OCI-LY3 (cell line): Measurements from ENCODE around the gene VTI1A.

Source experiments
- EZH2phosphoT487 ChIP-seq: fragments of 200-600 bp; shearing (Covaris generic); IDR thresholded peaks from 2 replicates; pipeline ENCODE4 v1.6.1; 2018; ENCODE audit warnings: antibody characterized with exemption, mixed run types, low read depth
- TF ChIP-seq, protein P1 (sequence below): fragments of 200-600, 300-600 bp; sonication (generic); IDR thresholded peaks from 2 replicates; pipeline ENCODE4 v1.5.1; 2014; ENCODE audit warnings: antibody characterized with exemption, low read length, low read depth

DNA sequence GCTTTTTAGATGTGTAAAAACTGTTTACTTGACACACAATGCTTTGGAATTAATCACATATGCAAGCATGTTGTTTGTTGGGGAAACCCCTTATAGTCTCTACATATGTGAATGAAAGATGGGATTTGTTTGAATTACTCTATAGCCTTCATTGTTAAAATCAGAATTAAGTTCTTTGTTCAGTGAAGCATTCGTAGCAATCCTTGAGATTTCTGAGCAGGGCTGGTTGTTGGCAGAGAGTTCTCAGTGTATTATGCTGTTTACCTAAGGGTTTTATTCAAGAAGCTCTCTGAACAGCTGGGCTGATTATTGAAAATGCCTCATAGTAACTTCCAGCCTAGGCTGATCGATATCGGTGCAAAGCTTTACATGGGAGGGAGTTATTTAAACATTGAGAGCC lies 190.9 kb downstream of the VTI1A start:
- TF ChIP-seq, protein P1, sequence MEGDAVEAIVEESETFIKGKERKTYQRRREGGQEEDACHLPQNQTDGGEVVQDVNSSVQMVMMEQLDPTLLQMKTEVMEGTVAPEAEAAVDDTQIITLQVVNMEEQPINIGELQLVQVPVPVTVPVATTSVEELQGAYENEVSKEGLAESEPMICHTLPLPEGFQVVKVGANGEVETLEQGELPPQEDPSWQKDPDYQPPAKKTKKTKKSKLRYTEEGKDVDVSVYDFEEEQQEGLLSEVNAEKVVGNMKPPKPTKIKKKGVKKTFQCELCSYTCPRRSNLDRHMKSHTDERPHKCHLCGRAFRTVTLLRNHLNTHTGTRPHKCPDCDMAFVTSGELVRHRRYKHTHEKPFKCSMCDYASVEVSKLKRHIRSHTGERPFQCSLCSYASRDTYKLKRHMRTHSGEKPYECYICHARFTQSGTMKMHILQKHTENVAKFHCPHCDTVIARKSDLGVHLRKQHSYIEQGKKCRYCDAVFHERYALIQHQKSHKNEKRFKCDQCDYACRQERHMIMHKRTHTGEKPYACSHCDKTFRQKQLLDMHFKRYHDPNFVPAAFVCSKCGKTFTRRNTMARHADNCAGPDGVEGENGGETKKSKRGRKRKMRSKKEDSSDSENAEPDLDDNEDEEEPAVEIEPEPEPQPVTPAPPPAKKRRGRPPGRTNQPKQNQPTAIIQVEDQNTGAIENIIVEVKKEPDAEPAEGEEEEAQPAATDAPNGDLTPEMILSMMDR = no peak
- no peak for TF ChIP-seq EZH2phosphoT487
